H1 (cell line): Measurements from ENCODE around the gene BSN. TPM values are rescaled to one million over a fixed set of nuclear protein-coding genes. Genes with fewer than 3 reads are reported as not detected.

Source experiments
- CTCF ChIA-PET: fragments of 300-600 bp; sonication (Branson Sonifier 250); formaldehyde crosslinking; loops from one replicate; lab custom pipeline; 2021; ENCODE audit not compliant: partially characterized antibody; lab: Charles Lee
- POLR2A ChIA-PET: fragments of 300-600 bp; sonication (Branson Sonifier 250); formaldehyde crosslinking; loops from one replicate; lab custom pipeline; 2021; ENCODE audit warnings: inconsistent platforms; ENCODE audit not compliant: partially characterized antibody; lab: Charles Lee
- DNase-seq, 2 experiments: peaks; one replicate each; pipeline versions ENCODE4 v3.0.0 to v3.0.0-alpha.2; 2010 to 2022; ENCODE audit warnings: low spot score in 2 of 2, low read depth in 1 of 2, mixed read lengths in 1 of 2
- FAIRE-seq: peaks from 2 replicates; lab custom pipeline; 2011; peaks lifted over from hg19 to GRCh38; lab: Jason Lieb, UNC
- H2AFZ ChIP-seq: 2 replicates; pipeline ENCODE4 v1.8.1; 2012; ENCODE audit warnings: low read length, inconsistent platforms
- H2AK5ac ChIP-seq: 2 replicates; pipeline ENCODE4 v1.6.1; 2013; ENCODE audit warnings: low read depth, low read length
- H2BK120ac ChIP-seq: replicated peaks from 2 replicates; pipeline ENCODE3; 2013; ENCODE audit warnings: low read depth, low read length, inconsistent platforms
- H2BK12ac ChIP-seq: 2 replicates; pipeline ENCODE4 v1.6.1; 2013; ENCODE audit warnings: low read depth, low read length
- H2BK15ac ChIP-seq: 2 replicates; pipeline ENCODE4 v1.6.1; 2013; ENCODE audit warnings: low read length
- H2BK20ac ChIP-seq: 2 replicates; pipeline ENCODE4 v1.6.1; 2013; ENCODE audit warnings: low read length
- H2BK5ac ChIP-seq: 2 replicates; pipeline ENCODE4 v1.6.1; 2013; ENCODE audit warnings: low read depth, low read length
- H3K14ac ChIP-seq: 2 replicates; pipeline ENCODE4 v1.6.1; 2013; ENCODE audit warnings: inconsistent platforms; ENCODE audit not compliant: insufficient read length
- H3K18ac ChIP-seq: 2 replicates; pipeline ENCODE4 v1.6.1; 2013; ENCODE audit warnings: low read length; ENCODE audit errors: extremely low read depth
- H3K23ac ChIP-seq: 2 replicates; pipeline ENCODE4 v1.6.1; 2013; ENCODE audit warnings: inconsistent platforms; ENCODE audit not compliant: insufficient read length
- H3K23me2 ChIP-seq: 2 replicates; pipeline ENCODE4 v1.6.1; 2013; ENCODE audit warnings: low read depth, low read length
- H3K27ac ChIP-seq: 2 replicates; pipeline ENCODE4 v1.6.1; 2011; ENCODE audit warnings: low read depth, low read length, inconsistent platforms
- H3K27me3 ChIP-seq, 4 experiments: replicated peaks in 1 of 4; 1 replicate in 1 of 4; 2 replicates in 3 of 4; pipeline versions ENCODE4 v1.6.1 to v1.8.1; 2011 to 2013; ENCODE audit warnings: low read length in 3 of 4, mild to moderate bottlenecking in 3 of 4, inconsistent platforms in 2 of 4, mixed read lengths in 2 of 4, moderate library complexity in 1 of 4; ENCODE audit not compliant: control insufficient read depth in 3 of 4, insufficient read depth in 3 of 4; ENCODE audit errors: extremely low read depth in 1 of 4
- H3K36me3 ChIP-seq, 4 experiments: 2 replicates each; pipeline versions ENCODE4 v1.6.1 to v1.8.1; 2011 to 2013; ENCODE audit warnings: mild to moderate bottlenecking in 4 of 4, low read length in 3 of 4, moderate library complexity in 2 of 4, control low read depth in 1 of 4, inconsistent platforms in 1 of 4; ENCODE audit not compliant: insufficient read depth in 4 of 4, control insufficient read depth in 2 of 4
- H3K4ac ChIP-seq: replicated peaks from 2 replicates; pipeline ENCODE3; 2013; ENCODE audit warnings: low read length, low read depth, mixed read lengths, inconsistent platforms; ENCODE audit not compliant: insufficient read length
- H3K4me1 ChIP-seq, 4 experiments: replicated peaks in 1 of 4; 1 replicate in 1 of 4; 2 replicates in 3 of 4; pipeline versions ENCODE4 v1.6.1 to v1.8.1; 2011 to 2013; ENCODE audit warnings: low read length in 3 of 4, inconsistent platforms in 2 of 4, mixed read lengths in 1 of 4; ENCODE audit not compliant: insufficient read depth in 4 of 4, control insufficient read depth in 3 of 4
- H3K4me2 ChIP-seq, 2 experiments: 2 replicates each; pipeline versions ENCODE4 v1.6.1 to v1.8.1; 2011 to 2013; ENCODE audit warnings: low read depth in 2 of 2, low read length in 2 of 2, control low read depth in 1 of 2, inconsistent platforms in 1 of 2, mild to moderate bottlenecking in 1 of 2; ENCODE audit not compliant: insufficient read depth in 1 of 2
- H3K4me3 ChIP-seq, 4 experiments: fragments of 200-600, 300-600 bp in 1 of 4; sonication (generic), shearing (Covaris generic), sonication (Bioruptor Twin) in 1 of 4; 2 replicates each; pipeline versions ENCODE4 v1.5.1 to v1.8.1; 2011 to 2016; ENCODE audit warnings: low read length in 4 of 4, low read depth in 3 of 4, control low read depth in 2 of 4, inconsistent platforms in 2 of 4, mild to moderate bottlenecking in 2 of 4, mixed read lengths in 1 of 4, moderate library complexity in 1 of 4; ENCODE audit not compliant: insufficient read depth in 2 of 4; ENCODE audit errors: extremely low read depth in 1 of 4
- H3K56ac ChIP-seq: replicated peaks from 2 replicates; pipeline ENCODE3; 2013; ENCODE audit warnings: low read depth, mild to moderate bottlenecking, mixed read lengths, low read length, inconsistent platforms; ENCODE audit not compliant: insufficient read length
- H3K79me1 ChIP-seq: 2 replicates; pipeline ENCODE4 v1.6.1; 2013; ENCODE audit warnings: low read depth, low read length, control low read depth
- H3K79me2 ChIP-seq, 2 experiments: 2 replicates each; pipeline versions ENCODE4 v1.6.1 to v1.8.1; 2012 to 2013; ENCODE audit warnings: low read length in 2 of 2, mild to moderate bottlenecking in 2 of 2, inconsistent platforms in 1 of 2; ENCODE audit not compliant: insufficient read depth in 2 of 2, control insufficient read depth in 1 of 2
- H3K9ac ChIP-seq, 4 experiments: replicated peaks in 1 of 4; 1 replicate in 1 of 4; 2 replicates in 3 of 4; pipeline versions ENCODE4 v1.6.1 to v1.8.1; 2011 to 2013; ENCODE audit warnings: low read depth in 3 of 4, low read length in 3 of 4, control low read depth in 2 of 4, mild to moderate bottlenecking in 2 of 4, moderate library complexity in 2 of 4, inconsistent platforms in 1 of 4; ENCODE audit errors: extremely low read depth in 1 of 4
- H3K9me3 ChIP-seq, 2 experiments: 2 replicates each; pipeline versions ENCODE4 v1.6.1 to v1.8.1; 2012 to 2013; ENCODE audit warnings: mild to moderate bottlenecking in 2 of 2, moderate library complexity in 2 of 2, control low read depth in 1 of 2, inconsistent platforms in 1 of 2, low read depth in 1 of 2, low read length in 1 of 2, mixed read lengths in 1 of 2; ENCODE audit not compliant: insufficient read depth in 2 of 2
- H4K20me1 ChIP-seq, 2 experiments: replicated peaks in 1 of 2; 2 replicates each; pipeline versions ENCODE3 to v1.8.1; 2011 to 2013; ENCODE audit warnings: inconsistent platforms in 2 of 2, low read length in 2 of 2, mild to moderate bottlenecking in 1 of 2; ENCODE audit not compliant: insufficient read depth in 2 of 2, control insufficient read depth in 1 of 2
- H4K5ac ChIP-seq: 2 replicates; pipeline ENCODE4 v1.6.1; 2013; ENCODE audit warnings: low read length, low read depth, mixed read lengths, inconsistent platforms; ENCODE audit not compliant: insufficient read length
- H4K8ac ChIP-seq: 2 replicates; pipeline ENCODE4 v1.8.0; 2013; ENCODE audit warnings: mild to moderate bottlenecking, moderate library complexity, low read length, inconsistent platforms; ENCODE audit not compliant: insufficient read depth; ENCODE audit errors: extremely low read depth
- H4K91ac ChIP-seq: replicated peaks from 2 replicates; pipeline ENCODE3; 2013; ENCODE audit warnings: low read length, mixed read lengths, inconsistent platforms; ENCODE audit not compliant: insufficient read length
- EZH2 ChIP-seq: fragments of 200-600 bp; sonication (generic); IDR thresholded peaks from 2 replicates; pipeline ENCODE4 v1.7.1; 2012; ENCODE audit warnings: low read depth, mild to moderate bottlenecking, moderate library complexity, low read length, inconsistent platforms; ENCODE audit not compliant: severe bottlenecking
- WGBS, 2 experiments: shearing (Covaris generic) in 1 of 2; methylation state at CpG; one replicate each; pipeline versions ENCODE4 v1.1.6 to v1.1.7; 2013 to 2015; ENCODE audit warnings: low lambda C conversion rate in 2 of 2, mixed read lengths in 2 of 2, inconsistent platforms in 1 of 2, low coverage in 1 of 2, missing lambda C conversion rate in 1 of 2; ENCODE audit not compliant: insufficient replicate concordance in 2 of 2, insufficient coverage in 1 of 2, insufficient read length in 1 of 2; ENCODE audit errors: extremely low coverage in 1 of 2, missing lambda C conversion rate in 1 of 2; 5-methylcytosine and 5-hydroxymethylcytosine counted together
- polyA plus RNA-seq, 7 experiments: library from polyadenylated mRNA; depleted of rRNA in 3 of 7; stranded (reverse) in 5 of 7; unstranded in 2 of 7; fragments of >200 nt in 5 of 7; fragments of 200-250 nt in 2 of 7; gene quantifications; 1 replicate in 5 of 7; 2 replicates in 1 of 7; 4 replicates in 1 of 7; pipeline versions ENCODE4 v1.2.1 to v1.2.3, GENCODE V29; 2011 to 2013; ENCODE audit warnings: missing spikeins in 2 of 7, mixed read lengths in 2 of 7
- total RNA-seq: library from RNA; stranded (reverse); fragmentation: NEBNext Ultra II Directional; extraction: Animal tissue kit (Norgen Biotek cat#: 25700); gene quantifications from 2 replicates; pipeline ENCODE4 v1.2.1, GENCODE V29; 2021

BSN gene
- total and polyA plus RNA-seq, 2 of the 8 experiments (the other 6 are each of a cell fraction or from before 2014, with no cell fraction given) = 0.60 to 3.0 TPM

DNA sequence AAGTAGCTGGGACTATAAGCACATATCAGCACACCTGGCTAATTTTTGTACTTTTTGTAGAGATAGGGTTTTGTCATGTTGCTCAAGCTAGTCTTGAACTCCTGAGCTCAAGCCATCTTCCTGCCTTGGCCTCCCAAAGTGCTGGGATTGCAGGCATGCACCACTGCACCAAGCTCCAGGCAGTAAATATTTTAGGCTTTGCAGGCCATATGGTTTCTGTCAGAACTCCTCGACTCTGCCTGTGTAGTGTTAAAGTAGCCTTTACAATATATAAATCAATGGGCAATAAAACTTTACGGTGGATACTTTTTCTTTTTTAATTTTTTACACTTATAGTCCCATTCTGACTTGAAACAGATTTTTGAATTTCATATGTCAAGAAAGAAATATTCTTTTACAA, 42.6 kb upstream of the BSN start:
- Histone ChIP-seq H3K4ac (no peak overlapping the region), H3K56ac (no peak overlapping the region), H3K18ac (no peak overlapping the region), H2BK15ac (no peak overlapping the region), H3K27ac (no peak overlapping the region), H3K36me3 (peaks cover 7 to 48% (median 23%) of the 10 kb centered on the region in 4 experiments; a peak in 6 of 8 replicates), H2BK20ac (no peak overlapping the region), H3K4me2 (no peak overlapping the region), H3K9me3 (no peaks in the 10 kb centered on the region), H4K91ac (no peak overlapping the region), H3K14ac (no peak overlapping the region), H3K27me3 (no peaks in the 10 kb centered on the region), H3K4me1 (no peaks in the 10 kb centered on the region), H2BK12ac (no peak overlapping the region), H2BK120ac (no peak overlapping the region), H4K20me1 (peaks cover 2 to 3% of the 10 kb centered on the region in 2 experiments), H3K23me2 (no peaks in the 10 kb centered on the region), H2AK5ac (no peak overlapping the region), H3K23ac (no peak overlapping the region), H3K9ac (no peak overlapping the region), H2AFZ (no peak overlapping the region), H3K79me1 (no peaks in the 10 kb centered on the region; the same call in 1 of the 2 replicates), H3K4me3 (no peak overlapping the region), H2BK5ac (no peak overlapping the region), H4K5ac (no peak overlapping the region), H3K79me2 (peaks cover 0 to 21% of the 10 kb centered on the region in 2 experiments; a peak in 2 of 4 replicates), H4K8ac (no peak overlapping the region)
- no peak for DNase-seq
- no peak for FAIRE-seq
- ChIA-PET POLR2A (no interaction called here), CTCF (interaction anchor here (0.6 to 3.4 kb wide), 5 partner anchors 11 to 57 kb away, joined by 3 to 18 read pairs (median 6); no protein-coding TSS in a partner anchor)
- WGBS, 2 experiments = 91% methylated on average over 2 of the region's 2 CpGs; no CpG with 5 or more reads in 1 of the 2 experiments
- no peak for TF ChIP-seq EZH2
